ENCODE measurements around the gene RAP2A.

The RAP2A gene

DNA sequence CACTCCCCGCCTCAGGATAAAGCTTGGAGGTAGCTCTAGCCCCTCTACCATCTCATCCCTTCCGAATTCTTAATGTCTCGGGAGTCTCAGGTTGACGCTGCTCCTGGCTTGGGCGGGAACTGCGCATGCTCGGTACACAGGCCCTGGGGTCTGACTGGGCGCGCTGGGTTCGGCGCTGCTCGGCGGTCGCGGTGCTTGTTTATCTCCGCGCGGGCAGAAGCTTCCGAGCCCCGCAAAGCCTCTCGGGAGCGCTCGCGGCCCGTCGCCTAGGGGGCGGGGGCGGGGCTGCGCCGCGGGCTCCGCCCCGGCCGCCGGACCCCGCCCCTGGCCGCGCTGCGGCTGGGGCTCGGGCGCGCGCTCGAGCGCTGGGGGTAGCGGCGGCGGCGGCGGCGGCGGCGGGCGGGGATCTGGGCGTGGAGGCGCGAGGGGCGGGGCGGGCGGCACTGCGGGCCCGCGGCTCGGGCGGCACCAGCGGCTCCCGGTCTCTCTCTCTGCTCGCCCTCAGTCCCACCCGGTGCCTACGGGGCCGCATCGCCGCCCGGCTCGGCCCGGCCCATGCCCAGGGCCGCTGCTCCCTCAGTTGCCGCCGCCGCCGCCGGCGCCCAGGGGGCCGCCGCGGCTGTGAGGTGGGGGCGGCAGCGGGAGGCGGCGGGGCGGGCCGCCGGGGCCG is at the start of gene RAP2A:
TSS of gene RAP2A (plus strand) at position 443 of the 670 bp plus-strand sequence. CDS start 302 bp downstream, outside the sequence.
- Histone ChIP-seq H3K36me3 (ENCODE audit: insufficient read depth, low read length) (peaks cover 2% of the 10 kb centered on the region), H3K4me1 (ENCODE audit: insufficient read depth, low read length) (peaks cover 39% of the 10 kb centered on the region), H3K4me3 (ENCODE audit: low read length) (peak within 1 kb of the TSS; percentile 98), H3K27me3 (ENCODE audit: insufficient read depth, low read length) (no peaks in the 10 kb centered on the region), H2AFZ (ENCODE audit: low read depth, low read length) (peak within 1 kb of the TSS; percentile 79), H3K9me3 (ENCODE audit: low read length) (no peaks in the 10 kb centered on the region)

DNA sequence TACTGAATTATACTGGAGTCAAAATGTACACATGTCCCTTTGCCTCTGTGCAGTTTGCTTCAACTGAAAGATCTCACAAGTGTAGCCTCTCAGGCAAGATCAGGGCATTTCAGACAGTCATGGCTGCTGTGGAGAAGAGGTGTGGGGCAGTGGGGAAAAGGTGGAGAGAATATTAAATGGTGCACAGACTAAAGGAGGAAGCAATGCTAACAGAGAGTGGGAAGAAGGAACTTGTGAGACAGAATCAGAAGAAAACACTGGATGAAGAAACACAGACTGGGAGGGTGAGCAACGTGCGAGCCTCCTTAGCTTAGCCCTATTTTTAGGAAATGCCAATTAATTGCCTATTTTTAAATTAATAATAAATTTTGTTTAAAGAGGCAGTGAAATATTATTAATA is 49.6 kb upstream of the RAP2A start:
- Histone ChIP-seq H3K4me1 (ENCODE audit: insufficient read depth, low read length) (no peaks in the 10 kb centered on the region), H3K9me3 (ENCODE audit: low read length) (no peaks in the 10 kb centered on the region), H3K27me3 (ENCODE audit: insufficient read depth, low read length) (no peaks in the 10 kb centered on the region), H3K36me3 (ENCODE audit: insufficient read depth, low read length) (peaks cover 21% of the 10 kb centered on the region), H3K4me3 (ENCODE audit: low read length) (no peak overlapping the region), H2AFZ (ENCODE audit: low read depth, low read length) (no peak overlapping the region)

DNA sequence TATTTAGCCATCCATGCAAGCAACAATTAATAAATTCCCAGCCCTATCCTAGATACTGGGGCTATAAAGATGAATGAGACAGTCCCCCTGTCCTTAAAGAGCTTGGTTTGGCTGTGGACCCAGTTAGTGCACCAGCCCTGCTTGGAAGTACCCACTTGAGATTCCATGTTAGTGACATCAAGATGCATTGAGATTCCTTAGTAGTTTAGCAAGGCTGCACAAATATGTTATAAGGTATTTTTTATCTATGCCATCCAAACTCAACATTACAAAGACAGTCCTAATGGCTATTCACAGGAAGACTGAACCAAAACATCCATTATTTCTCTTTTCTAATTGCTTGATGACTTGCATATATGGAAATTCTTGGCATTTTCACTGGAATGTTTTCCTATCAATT is 48.8 kb upstream of the RAP2A start:
- H3K9me3 ChIP-seq (ENCODE audit: low read length) = no peaks in the 10 kb centered on the region
- no peak overlapping the region for H2AFZ ChIP-seq (ENCODE audit: low read depth, low read length)
- H3K27me3 ChIP-seq (ENCODE audit: insufficient read depth, low read length) = no peaks in the 10 kb centered on the region
- H3K4me3 ChIP-seq (ENCODE audit: low read length) = no peak overlapping the region
- peaks cover 21% of the 10 kb centered on the region for H3K36me3 ChIP-seq (ENCODE audit: insufficient read depth, low read length)
- H3K4me1 ChIP-seq (ENCODE audit: insufficient read depth, low read length) = no peaks in the 10 kb centered on the region

DNA sequence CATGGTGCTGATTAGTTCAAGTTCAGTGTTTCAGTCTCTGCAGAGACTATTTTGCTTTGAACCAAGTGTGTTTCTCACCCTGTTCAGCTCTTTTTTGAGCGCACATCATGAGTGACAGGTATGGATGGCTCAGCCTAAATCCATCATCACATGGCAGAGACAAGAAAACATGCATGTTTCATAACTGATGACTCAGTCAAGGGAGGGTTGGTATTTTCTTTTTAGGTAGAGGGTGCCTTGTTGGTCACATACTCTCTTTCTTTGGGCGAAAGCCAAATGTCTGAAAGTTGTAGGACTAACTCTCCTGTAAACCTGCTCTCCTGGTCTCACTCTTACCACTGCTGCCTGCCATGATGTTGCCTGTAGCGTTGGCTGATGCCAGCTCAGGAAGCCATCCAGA is 48.1 kb upstream of the RAP2A start:
- H3K36me3 ChIP-seq (ENCODE audit: insufficient read depth, low read length) = peaks cover 21% of the 10 kb centered on the region
- no peaks in the 10 kb centered on the region for H3K27me3 ChIP-seq (ENCODE audit: insufficient read depth, low read length)
- H2AFZ ChIP-seq (ENCODE audit: low read depth, low read length) = no peak overlapping the region
- no peaks in the 10 kb centered on the region for H3K4me1 ChIP-seq (ENCODE audit: insufficient read depth, low read length)
- H3K4me3 ChIP-seq (ENCODE audit: low read length) = no peak overlapping the region
- H3K9me3 ChIP-seq (ENCODE audit: low read length) = no peaks in the 10 kb centered on the region

DNA sequence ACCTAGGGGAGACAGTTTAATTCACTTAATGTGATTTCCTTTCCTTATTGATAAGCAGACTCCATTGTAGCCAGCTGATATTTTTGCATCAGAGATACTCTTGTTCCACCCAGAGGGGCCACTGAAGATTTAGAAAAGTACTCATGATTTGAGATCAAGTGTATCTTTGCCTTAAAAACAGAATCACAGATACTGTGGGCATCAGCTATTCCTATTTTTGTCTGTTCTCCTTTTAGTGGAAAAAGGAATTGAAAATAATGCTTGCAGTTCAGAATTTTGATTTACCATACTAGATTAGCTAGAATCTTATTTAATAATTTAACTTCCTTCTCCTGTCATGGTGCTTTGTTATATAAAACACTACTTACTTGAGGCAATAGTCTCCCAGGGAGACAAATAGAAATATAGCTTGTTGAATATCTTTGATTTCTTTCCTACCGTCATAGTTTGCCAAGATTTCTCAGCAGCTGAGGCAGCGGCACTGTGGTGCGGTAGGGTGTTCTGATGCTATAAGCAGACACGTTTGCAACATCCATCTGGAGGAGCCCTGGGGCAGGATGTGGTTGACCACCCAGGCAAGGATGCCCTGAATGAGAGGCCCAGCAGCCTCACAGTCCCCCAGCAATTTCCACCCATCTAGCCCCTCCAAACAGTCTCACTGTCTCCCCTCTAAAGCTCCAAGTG is 47.0 kb upstream of the RAP2A start:
- Histone ChIP-seq H2AFZ (ENCODE audit: low read depth, low read length) (no peak overlapping the region), H3K27me3 (ENCODE audit: insufficient read depth, low read length) (no peaks in the 10 kb centered on the region), H3K4me1 (ENCODE audit: insufficient read depth, low read length) (peaks cover 2% of the 10 kb centered on the region), H3K36me3 (ENCODE audit: insufficient read depth, low read length) (peaks cover 29% of the 10 kb centered on the region), H3K4me3 (ENCODE audit: low read length) (no peak overlapping the region), H3K9me3 (ENCODE audit: low read length) (no peaks in the 10 kb centered on the region)

DNA sequence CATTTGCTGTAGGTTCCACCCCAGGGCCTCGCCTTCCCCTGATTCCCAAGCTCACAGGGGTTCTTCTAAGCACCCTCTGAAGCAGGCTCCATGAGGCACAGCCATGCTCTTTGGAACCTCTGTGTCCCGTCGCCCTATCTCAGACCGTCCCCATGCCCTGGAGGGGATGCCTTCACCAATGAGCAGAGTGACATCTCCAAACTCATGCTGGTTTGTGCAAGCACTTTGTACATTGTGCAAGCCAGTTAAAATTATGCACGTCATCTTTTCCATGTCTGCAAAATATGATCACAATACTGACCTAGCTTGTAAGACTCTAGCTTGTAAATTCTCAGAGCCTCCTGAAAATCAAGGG is 46.5 kb upstream of the RAP2A start:
- Histone ChIP-seq H3K4me3 (ENCODE audit: low read length) (no peak overlapping the region), H3K36me3 (ENCODE audit: insufficient read depth, low read length) (peaks cover 32% of the 10 kb centered on the region), H3K9me3 (ENCODE audit: low read length) (no peaks in the 10 kb centered on the region), H3K4me1 (ENCODE audit: insufficient read depth, low read length) (peaks cover 2% of the 10 kb centered on the region), H3K27me3 (ENCODE audit: insufficient read depth, low read length) (no peaks in the 10 kb centered on the region), H2AFZ (ENCODE audit: low read depth, low read length) (no peak overlapping the region)

DNA sequence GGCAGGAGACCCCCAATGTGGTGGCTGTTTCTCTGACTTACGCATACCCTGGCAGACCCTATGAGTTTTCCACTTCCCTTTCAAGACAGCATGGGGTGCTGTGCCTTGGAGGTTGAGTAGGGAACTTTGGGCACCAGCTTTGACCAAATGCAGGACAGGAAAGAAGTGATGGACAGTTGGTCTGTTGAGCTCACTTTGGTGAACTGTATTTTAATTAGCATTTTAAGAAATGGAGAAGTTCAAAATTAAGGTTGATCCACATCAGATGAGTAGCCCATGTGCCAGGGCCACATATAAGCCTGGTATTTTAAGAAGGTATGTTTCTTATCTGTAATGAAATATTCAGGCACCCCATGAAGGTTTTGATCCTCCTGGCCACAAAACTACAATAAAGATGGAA is 46.1 kb upstream of the RAP2A start:
- Histone ChIP-seq H3K9me3 (ENCODE audit: low read length) (no peaks in the 10 kb centered on the region), H3K27me3 (ENCODE audit: insufficient read depth, low read length) (no peaks in the 10 kb centered on the region), H3K4me1 (ENCODE audit: insufficient read depth, low read length) (peaks cover 2% of the 10 kb centered on the region), H3K4me3 (ENCODE audit: low read length) (no peak overlapping the region), H3K36me3 (ENCODE audit: insufficient read depth, low read length) (peaks cover 29% of the 10 kb centered on the region), H2AFZ (ENCODE audit: low read depth, low read length) (no peak overlapping the region)

DNA sequence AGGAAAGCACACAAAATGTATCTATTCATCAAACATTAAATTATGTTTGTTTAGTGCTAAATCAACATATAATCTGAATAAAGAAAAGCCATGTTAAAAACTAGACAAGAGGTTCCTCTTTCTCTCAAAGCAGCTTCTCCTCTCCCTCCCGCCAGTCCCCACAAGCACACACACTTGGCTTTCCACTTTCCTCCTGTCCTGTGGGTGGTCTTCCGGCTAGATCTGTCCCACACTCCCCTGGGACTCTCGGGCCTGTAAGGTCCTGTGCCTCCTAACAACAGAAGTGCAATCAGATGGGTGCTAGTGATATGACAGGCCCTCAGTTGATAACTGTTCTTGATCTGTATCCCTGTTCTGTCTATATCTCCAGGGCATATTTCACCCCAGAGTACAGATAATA is 45.6 kb upstream of the RAP2A start:
- Histone ChIP-seq H3K36me3 (ENCODE audit: insufficient read depth, low read length) (peaks cover 29% of the 10 kb centered on the region), H3K27me3 (ENCODE audit: insufficient read depth, low read length) (no peaks in the 10 kb centered on the region), H3K9me3 (ENCODE audit: low read length) (no peaks in the 10 kb centered on the region), H3K4me1 (ENCODE audit: insufficient read depth, low read length) (peaks cover 2% of the 10 kb centered on the region), H2AFZ (ENCODE audit: low read depth, low read length) (no peak overlapping the region), H3K4me3 (ENCODE audit: low read length) (no peak overlapping the region)

DNA sequence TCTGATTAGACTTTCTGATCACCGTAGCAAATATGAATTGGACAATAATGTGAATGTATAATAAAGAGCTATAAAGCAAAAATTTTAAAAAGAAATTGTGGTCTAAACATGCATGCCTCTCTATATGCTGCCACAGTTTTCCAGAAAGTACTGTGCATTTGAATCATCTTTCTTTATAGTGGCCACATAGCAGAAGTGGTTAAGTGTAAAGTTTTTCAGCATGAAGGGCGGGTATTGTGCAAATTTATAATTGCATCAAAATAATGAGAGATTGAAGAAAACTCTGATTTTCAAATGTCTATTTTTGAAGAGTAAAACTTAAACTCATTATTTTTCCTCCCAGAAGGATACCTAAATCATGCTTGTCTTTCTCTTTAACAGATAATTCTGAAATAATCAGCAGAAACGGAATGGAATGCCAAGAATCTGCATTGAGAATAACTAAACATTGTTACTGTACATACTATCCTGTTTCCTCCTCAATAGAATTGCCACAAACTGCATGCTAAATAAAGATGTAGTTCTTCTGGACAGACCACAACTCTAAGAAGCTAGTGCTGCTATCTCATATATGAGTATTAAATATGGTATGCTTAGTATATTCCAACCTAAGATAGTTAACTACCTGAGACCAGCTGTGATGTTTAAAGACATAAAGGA is 42.9 kb upstream of the RAP2A start:
- Histone ChIP-seq H3K4me1 (ENCODE audit: insufficient read depth, low read length) (peaks cover 2% of the 10 kb centered on the region), H3K4me3 (ENCODE audit: low read length) (no peak overlapping the region), H3K9me3 (ENCODE audit: low read length) (no peaks in the 10 kb centered on the region), H3K36me3 (ENCODE audit: insufficient read depth, low read length) (peaks cover 27% of the 10 kb centered on the region), H3K27me3 (ENCODE audit: insufficient read depth, low read length) (no peaks in the 10 kb centered on the region), H2AFZ (ENCODE audit: low read depth, low read length) (no peak overlapping the region)

DNA sequence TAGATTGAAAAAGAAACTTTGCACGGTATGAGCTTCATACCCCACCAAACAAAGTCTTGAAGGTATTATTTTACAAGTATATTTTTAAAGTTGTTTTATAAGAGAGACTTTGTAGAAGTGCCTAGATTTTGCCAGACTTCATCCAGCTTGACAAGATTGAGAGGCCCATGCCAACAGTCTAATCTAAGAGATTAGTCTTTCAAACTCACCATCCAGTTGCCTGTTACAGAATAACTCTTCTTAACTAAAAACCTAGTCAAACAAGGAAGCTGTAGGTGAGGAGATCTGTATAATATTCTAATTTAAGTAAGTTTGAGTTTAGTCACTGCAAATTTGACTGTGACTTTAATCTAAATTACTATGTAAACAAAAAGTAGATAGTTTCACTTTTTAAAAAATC is 41.9 kb upstream of the RAP2A start:
- peaks cover 2% of the 10 kb centered on the region for H3K4me1 ChIP-seq (ENCODE audit: insufficient read depth, low read length)
- H3K36me3 ChIP-seq (ENCODE audit: insufficient read depth, low read length) = peaks cover 23% of the 10 kb centered on the region
- no peaks in the 10 kb centered on the region for H3K27me3 ChIP-seq (ENCODE audit: insufficient read depth, low read length)
- no peak overlapping the region for H3K4me3 ChIP-seq (ENCODE audit: low read length)
- H2AFZ ChIP-seq (ENCODE audit: low read depth, low read length) = no peak overlapping the region
- no peaks in the 10 kb centered on the region for H3K9me3 ChIP-seq (ENCODE audit: low read length)

DNA sequence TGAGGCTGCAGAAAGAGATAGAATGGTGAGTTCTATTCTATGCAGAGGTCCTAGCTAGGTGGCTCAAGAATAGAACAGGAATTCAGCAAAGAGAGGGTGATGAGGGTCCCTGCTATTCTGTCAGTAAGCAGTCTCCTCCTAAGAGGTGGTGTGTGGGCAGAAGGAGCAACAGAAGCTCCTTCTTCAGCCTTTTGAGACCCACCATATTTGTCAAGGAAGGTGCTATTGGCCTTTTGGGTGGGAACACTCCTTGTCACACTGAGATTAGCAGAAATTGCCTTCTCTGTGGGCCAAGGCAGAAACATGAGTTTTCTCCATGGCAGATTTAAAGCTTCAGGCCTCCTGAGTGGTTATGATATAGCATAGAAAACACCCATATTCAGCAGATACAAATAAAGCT is 39.4 kb upstream of the RAP2A start:
- Histone ChIP-seq H3K4me1 (ENCODE audit: insufficient read depth, low read length) (peaks cover 2% of the 10 kb centered on the region), H3K27me3 (ENCODE audit: insufficient read depth, low read length) (no peaks in the 10 kb centered on the region), H2AFZ (ENCODE audit: low read depth, low read length) (no peak overlapping the region), H3K9me3 (ENCODE audit: low read length) (no peaks in the 10 kb centered on the region), H3K4me3 (ENCODE audit: low read length) (no peak overlapping the region), H3K36me3 (ENCODE audit: insufficient read depth, low read length) (peaks cover 15% of the 10 kb centered on the region)

DNA sequence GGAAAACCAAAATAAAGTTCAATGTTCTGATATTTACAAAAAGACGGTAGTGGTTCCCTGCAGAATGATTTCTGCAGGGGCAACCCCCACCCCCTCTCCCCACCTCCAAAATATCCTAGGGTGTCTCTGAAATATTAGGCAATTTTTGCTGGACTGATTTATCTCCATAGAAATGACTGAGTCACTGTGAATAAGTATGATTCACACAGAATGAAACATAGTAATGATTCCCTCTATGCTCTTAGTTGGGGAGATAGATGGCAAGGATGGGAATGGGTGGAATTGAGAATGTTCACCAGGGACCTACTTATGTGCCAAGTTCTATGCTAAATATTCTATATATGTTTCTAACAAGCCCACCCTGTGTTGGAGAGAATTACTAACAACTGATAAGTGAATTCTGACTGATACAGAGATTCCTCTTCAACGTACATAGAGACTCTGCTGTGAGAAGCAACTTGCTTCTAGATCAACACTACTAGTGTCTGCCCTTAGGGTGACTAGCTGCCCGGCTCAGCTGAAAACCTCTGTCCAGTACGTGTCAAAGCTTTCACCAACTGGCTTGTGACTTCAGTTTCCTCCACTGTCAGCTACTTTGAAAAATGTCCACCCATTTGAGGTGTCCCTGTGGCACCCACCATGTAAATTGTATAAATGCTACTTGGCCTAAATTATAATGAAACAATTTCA is 38.4 kb upstream of the RAP2A start:
- Histone ChIP-seq H3K4me1 (ENCODE audit: insufficient read depth, low read length) (peaks cover 2% of the 10 kb centered on the region), H3K4me3 (ENCODE audit: low read length) (no peak overlapping the region), H3K27me3 (ENCODE audit: insufficient read depth, low read length) (no peaks in the 10 kb centered on the region), H2AFZ (ENCODE audit: low read depth, low read length) (no peak overlapping the region), H3K9me3 (ENCODE audit: low read length) (no peaks in the 10 kb centered on the region), H3K36me3 (ENCODE audit: insufficient read depth, low read length) (peaks cover 15% of the 10 kb centered on the region)

DNA sequence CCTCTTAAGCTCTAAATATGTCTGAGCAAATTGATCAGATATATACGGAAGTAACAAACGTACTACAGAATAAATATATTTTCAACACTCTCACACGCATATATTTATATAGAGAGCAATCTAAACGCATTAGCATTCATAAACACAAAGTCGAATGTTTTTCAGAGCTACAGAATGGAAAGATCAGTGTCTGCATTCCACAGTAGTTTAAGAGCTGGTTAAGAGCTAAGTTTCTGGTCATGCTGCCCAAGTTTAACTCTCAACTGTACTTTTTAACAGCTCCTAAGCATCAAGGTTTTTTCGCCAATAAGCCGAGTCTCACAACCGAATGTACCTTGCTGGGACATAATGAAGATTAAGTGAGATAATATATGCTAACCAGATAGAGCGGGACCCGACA is 36.7 kb upstream of the RAP2A start:
- Histone ChIP-seq H3K36me3 (ENCODE audit: insufficient read depth, low read length) (peaks cover 3% of the 10 kb centered on the region), H3K4me3 (ENCODE audit: low read length) (no peak overlapping the region), H3K27me3 (ENCODE audit: insufficient read depth, low read length) (no peaks in the 10 kb centered on the region), H3K4me1 (ENCODE audit: insufficient read depth, low read length) (no peaks in the 10 kb centered on the region), H3K9me3 (ENCODE audit: low read length) (no peaks in the 10 kb centered on the region), H2AFZ (ENCODE audit: low read depth, low read length) (no peak overlapping the region)
